Astrocyte (in vitro differentiated cells and primary cell): Measurements from ENCODE around the gene DCAF10.

Experiments
- EZH2 ChIP-seq: IDR thresholded peaks from 2 replicates; pipeline ENCODE4 v1.6.1; 2012; ENCODE audit warnings: mild to moderate bottlenecking, low read length, inconsistent platforms; ENCODE audit not compliant: insufficient read depth
- TF ChIP-seq, protein P1 (sequence below): IDR thresholded peaks from 2 replicates; pipeline ENCODE4 v1.5.1; 2011; ENCODE audit warnings: low read depth, mild to moderate bottlenecking, inconsistent platforms, low read length, moderate library complexity; ENCODE audit not compliant: insufficient read depth

DNA sequence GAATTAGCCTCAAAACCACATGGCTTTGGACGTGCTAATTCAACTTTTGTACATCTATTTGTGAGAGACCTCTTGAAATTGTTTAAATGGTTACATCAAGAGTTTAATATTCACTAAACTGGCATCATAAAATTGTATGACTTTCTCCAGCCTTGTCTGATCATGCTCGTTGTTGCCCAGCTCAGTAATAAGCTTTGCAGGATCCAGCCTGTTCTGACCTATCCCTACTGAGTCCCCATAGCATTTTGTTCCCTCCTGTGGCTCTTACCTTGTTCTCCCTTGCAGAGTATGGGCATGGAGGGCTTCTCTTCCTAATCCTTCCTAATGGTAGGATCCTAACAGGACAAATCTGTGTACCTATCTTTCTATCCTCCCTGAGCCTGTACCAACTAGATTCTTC lies 22.1 kb upstream of the DCAF10 start:
- no peak for TF ChIP-seq EZH2
- TF ChIP-seq, protein P1, sequence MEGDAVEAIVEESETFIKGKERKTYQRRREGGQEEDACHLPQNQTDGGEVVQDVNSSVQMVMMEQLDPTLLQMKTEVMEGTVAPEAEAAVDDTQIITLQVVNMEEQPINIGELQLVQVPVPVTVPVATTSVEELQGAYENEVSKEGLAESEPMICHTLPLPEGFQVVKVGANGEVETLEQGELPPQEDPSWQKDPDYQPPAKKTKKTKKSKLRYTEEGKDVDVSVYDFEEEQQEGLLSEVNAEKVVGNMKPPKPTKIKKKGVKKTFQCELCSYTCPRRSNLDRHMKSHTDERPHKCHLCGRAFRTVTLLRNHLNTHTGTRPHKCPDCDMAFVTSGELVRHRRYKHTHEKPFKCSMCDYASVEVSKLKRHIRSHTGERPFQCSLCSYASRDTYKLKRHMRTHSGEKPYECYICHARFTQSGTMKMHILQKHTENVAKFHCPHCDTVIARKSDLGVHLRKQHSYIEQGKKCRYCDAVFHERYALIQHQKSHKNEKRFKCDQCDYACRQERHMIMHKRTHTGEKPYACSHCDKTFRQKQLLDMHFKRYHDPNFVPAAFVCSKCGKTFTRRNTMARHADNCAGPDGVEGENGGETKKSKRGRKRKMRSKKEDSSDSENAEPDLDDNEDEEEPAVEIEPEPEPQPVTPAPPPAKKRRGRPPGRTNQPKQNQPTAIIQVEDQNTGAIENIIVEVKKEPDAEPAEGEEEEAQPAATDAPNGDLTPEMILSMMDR = no peak
